Fibroblast of peridontal ligament (primary cell): ENCODE results near the gene ZNF581.

ENCODE experiments used
- DNase-seq: peaks from one replicate; pipeline ENCODE4 v3.0.0-alpha.2; 2010; ENCODE audit errors: extremely low read depth

The ZNF581 gene

DNA sequence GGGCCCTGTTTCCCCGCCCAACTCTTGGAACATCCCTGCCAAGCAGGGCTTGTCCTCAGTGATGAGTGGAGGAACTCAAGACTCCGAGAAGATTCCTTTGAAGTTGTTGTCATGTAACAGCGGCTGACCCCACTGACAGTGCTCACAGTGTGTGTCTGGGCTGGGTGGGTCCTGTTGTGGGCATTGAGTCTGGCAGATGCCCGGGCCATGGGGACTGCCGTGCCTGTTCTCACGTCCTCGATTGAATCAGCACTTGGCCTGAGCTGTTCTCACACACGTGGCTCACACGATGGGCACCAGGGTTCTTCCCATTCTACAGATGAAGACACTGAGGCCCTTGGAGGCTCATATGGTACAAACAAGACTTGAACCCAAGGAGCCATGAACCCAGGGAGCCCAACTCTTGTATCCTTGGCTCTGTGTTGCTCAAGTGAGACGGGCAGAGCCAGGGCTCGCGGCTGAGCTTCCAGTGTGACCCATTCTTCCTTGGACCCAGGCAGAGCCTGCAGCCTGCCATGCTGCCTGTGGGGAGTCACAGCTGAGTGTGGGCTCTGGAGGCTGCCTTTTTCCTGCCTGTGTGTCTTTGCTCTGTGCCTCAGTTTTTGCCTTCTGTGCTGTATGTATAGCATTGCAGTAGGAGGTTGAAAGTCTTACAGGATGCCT lies 23.0 kb downstream of the ZNF581 start:
- no peak for DNase-seq

DNA sequence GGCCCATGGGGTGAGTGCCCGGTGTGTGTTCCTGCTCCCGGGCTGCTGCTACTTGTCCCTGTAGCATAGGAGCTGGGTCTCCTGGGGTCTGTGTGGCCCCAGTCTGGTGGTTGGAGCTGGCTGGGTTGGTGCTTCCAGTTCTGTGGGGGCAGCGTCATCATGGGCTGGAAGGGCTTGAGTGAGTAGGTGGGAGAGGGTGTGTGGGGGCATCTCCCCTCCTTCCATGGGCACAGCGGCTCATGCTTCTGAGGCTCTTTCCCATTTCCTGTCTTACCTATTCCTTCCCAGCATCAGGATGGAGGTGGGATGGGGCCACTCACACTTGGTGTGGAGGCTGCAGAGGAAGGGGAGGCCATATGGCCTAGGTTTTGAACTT lies 23.5 kb downstream of the ZNF581 start:
- no peak for DNase-seq

DNA sequence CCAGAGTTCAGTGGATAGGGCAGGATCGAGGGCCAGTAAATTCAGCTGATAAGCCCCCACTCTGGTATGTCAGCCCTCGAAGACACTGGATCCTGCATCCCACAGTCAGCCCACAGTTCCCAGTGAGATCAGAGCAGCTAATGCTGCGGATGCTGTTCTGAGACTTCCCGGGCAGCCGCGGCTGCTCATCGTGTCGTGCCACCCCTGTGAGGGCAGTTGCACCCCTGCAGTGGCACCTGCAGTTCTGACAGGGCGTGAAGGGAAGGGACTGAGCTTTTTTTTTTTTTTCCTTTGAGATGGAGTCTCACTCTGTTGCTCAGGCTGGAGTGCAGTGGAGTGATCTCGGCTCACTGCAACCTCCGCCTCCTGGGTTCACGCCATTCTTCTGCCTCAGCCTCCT lies 24.1 kb downstream of the ZNF581 start:
- DNase-seq = no peak

DNA sequence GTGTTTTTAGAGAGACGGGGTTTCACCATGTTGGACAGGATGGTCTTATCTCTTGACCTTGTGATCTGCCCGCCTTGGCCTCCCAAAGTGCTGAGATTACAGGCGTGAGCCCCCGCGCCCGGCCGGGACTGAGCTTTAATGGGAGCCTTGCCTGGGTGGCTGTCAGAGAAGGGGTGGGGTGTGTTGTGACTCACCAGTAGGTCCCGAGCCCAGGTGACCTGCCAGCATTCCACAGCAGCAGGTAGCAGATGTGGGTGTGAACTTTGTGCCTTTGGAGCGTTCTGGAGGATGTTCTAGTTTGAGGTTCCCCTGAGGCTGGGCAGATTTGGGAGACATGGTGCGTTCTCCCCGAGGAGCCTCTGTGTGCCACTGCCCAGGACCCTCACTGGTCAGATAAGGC lies 24.5 kb downstream of the ZNF581 start:
- no peak for DNase-seq

DNA sequence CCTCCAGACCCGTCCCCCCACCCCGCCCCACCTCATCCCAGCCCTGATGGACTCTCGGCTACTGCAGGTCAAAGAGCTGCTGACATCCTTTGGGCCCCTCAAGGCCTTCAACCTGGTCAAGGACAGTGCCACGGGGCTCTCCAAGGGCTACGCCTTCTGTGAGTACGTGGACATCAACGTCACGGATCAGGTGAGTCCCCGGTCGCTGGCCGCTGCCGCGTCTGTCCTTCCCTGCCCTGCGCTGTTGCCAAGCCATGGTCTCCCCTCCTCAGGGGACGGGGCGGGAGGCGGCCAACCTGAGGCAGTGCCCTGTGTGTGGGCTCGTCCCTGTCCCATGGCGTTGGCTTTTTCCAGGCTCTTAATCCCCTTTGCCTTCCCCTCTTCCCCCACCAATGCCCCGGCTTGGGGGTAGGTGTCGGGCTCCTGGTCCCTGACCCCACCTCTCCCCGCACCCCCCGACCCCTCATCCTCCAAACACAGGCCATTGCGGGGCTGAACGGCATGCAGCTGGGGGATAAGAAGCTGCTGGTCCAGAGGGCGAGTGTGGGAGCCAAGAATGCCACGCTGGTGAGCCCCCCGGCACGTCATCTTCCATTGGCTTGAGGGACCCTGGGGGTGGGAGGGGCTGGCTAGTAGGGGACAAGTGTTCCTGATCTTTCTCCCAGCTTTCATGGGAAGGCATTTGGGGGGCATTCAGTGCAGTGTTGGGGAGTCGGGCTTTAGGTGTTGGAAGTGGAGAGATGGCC lies 25.3 kb downstream of the ZNF581 start:
- DNase-seq = no peak

DNA sequence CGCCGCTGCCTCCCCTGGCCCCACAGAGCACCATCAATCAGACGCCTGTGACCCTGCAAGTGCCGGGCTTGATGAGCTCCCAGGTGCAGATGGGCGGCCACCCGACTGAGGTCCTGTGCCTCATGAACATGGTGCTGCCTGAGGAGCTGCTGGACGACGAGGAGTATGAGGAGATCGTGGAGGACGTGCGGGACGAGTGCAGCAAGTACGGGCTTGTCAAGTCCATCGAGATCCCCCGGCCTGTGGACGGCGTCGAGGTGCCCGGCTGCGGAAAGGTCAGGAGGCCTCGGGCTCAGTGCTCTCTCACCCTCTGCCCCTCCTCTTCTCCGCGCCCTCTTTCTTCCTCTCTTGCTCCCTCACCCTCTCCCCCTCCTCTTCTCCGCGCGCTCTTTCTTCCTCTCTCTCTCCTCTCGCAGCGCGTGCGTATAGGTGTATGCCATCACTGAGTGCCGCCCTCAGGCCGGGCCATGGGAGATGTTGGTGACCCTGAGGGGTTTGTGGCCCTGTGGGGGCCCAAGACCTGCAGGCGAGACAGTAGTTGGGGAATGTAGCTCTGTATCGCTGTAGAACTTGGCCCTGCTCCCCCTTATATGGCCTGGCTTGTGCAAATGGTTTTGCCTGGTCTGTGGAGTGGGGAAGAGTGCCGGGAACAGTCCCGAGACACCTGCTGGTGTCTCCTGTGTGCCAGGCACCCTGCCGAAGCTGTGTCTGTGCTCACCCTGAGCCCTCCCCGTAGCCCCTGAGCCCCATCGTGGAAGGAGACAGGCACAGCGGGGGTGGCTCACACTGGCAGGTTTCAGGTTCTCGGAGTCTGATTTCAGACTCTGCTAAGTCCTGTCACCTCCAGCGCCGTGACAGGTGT lies 26.2 kb downstream of the ZNF581 start:
- no peak for DNase-seq

DNA sequence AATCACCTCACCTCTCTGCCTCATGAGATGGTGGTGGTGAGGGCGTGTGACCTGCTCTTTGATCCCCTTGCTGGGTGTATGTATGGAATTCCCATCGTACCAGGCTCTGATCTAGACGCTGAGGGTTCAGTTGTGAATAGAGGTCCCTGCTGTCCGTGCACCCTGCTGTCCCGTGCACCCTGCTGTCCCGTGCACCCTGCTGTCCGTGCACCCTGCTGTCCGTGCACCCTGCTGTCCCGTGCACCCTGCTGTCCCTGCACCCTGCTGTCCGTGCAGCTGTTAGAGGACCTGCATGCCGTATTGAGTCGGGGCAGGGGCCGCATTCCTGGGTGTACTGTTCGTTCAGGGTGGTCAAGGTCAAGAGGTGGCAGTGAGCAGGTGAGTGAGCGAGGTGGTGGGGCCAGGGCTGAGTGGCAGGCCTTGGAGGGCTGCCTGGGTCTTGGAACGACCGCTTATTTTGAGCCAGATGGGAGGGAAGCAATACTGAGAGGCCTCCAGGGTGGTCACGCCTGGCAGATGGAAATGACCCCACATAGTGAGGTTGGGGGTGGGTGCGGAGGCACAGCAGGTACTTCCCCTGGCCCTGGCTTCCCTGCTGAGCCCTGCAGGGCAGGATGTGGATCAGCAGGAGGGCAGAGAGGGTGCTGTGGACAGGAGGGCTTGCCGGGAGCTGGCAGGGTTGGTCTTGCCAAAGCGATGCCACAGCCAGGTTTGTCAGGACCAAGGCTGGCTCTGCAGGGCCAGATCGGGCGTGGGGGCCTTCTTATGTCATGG lies 27.0 kb downstream of the ZNF581 start:
- DNase-seq = no peak

DNA sequence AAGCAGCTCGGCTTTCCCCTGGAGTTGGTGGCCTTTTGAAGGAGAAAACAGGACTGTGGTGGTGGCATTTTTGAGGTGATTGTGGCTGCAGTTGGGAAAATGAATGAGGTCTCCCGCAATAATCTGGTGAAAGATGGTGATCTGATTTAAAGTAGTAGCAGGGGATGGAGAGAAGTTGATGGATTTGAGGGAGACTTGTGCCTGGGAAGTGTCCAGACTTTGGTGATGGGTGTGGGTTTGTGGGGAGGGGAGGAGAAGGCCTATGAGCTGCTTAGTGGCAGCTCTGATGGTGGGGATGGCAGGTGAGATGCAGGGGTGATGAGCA lies 27.6 kb downstream of the ZNF581 start:
- DNase-seq = no peak

DNA sequence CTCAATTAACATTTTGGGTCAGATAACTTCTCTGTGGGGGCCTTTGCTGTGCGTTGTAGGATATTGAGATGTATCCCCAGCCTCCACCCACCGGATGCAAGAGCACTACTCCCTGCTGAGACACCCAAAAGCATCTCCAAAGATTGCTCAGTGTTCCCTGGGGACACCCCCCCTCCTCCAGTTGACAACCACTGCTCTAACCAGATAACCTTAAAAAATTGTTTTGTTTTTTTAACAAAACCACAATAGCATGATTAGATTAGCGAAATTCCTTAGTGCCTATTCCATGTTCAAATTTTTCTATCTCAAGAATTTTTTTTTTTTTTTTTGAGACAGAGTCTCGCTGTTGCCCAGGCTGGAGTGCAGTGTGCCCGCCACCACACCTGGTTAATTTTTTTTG lies 29.0 kb downstream of the ZNF581 start:
- DNase-seq = no peak

DNA sequence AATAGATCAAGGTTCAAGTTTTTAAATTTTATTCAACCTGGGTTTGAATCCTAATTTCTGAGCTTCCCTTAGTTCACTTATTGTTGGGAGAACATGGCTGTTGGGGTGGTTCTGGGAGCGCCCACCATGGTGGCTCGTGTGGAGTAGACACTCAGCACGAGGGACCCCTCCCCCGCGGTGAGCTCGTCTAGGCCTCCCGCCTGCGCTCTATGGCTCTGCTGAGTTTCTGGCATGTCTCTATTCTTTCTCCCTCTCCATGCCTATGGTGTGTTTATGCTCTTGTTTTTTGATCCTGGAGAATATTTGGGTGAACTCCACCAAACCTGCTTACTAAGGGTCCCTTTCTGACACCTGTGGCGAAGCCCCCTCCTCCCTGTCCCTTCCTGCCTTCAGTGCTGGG lies 30.0 kb downstream of the ZNF581 start:
- no peak for DNase-seq

DNA sequence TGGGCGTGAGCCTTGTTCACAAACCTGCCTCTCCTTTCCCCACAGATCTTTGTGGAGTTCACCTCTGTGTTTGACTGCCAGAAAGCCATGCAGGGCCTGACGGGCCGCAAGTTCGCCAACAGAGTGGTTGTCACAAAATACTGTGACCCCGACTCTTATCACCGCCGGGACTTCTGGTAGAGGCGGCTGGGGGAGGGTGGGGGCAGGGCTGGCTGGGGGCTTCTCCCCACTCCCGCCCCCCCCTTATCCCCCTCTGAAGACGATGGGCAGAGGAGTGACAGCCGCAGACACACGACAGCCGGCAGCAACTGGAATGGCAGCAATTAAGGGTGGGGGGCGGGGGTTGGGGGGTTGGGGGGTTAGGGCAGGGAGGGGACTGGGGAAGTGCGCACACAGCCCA lies 30.4 kb downstream of the ZNF581 start:
- no peak for DNase-seq

DNA sequence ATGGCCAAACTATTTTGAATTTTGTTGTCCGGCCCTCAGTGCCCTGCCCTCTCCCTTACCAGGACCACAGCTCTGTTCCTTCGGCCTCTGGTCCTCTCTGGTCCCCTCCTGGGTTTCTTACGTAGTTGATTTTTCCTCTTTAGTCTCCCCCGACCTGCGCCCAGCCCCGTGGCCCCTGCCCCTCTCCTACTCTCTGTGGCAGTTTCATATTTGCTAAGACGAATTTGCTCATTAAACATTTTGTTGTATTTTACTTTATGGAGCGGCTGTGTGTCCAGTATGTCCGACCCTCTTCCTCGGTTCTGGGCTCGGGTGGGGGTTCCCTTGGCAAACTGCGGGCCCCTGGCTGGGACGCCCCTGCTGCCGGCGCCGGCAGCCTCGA lies 31.0 kb downstream of the ZNF581 start:
- no peak for DNase-seq

DNA sequence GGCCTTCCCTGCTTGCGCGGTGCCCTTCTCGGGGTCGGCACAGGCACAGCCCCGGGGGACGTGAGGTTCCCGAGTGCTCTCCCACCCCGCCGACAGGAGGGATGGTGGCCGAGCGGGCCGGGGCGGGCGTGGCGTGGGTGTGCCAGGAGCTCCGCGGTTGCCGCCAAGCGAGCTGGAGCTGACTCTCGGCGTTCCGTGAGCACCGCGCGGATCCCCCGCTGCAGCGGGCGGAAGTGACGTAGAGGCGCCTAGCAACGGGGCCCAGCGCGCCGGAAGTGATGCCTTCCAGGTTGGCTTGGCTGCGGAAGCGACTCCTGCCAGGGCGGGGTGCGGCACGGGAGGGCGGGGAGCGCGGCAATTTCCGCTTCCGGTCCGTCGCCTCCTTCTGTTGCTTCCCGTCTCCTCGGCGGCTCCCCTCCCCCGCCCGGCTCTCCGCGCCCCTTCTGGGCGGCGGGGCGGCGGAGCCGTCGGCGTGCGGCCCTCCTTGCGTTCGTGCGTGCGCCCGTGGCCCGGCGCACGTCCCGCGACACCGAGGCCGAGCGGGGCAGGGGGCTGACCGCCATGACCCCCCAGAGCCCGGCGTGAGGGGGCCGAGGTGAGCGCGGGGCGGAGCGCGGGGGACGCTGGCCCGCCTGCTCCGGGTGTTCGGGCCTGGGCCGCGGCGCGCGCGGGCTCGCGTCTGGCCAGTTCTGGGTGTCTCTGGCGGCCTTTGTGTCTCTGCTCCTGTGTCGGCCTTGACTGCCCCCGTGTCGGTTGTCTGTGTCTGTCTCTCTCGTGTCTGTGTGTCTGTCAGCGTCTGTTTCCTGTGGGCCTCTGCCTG lies 31.6 kb downstream of the ZNF581 start, which contains the start of gene EPN1:
Gene EPN1, plus strand, starts transcription at position 386 of the 820 bp plus-strand sequence. CDS start 3,402 bp downstream, outside the sequence.
- DNase-seq = peak; percentile 92

DNA sequence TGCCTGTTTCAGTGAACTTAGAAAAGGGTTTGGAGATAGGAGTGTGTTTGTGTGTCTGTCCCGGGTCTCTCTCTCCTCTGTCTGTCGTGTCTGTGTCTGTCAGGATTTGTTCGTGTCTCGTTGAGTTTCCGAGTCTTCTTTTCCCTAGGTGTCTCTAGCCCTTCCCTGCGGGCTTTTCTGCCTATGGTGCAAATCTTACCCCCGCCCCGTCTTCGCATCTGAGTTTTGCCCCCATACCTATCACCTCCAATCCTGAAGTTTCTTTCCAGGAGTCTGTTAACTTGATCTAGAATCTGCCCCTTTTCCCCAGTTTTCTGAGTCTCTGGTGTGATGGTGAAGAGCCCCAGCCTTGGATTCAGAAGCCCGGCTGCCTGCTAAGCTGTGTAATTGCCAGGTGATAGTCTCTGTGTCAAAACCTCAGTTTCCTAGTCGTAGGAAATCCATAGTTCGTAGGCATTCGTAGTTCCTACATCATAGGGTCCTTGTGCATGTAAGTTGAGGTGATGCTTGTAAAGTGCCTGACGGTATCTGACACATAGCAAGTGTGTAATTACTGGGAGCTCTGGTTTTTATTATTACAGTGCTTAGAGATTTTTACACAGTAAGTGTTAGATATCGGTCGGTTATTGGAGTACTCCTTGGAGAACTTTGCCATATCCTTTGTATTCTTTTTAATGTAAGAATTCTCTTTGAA lies 32.4 kb downstream of the ZNF581 start:
- DNase-seq = no peak

DNA sequence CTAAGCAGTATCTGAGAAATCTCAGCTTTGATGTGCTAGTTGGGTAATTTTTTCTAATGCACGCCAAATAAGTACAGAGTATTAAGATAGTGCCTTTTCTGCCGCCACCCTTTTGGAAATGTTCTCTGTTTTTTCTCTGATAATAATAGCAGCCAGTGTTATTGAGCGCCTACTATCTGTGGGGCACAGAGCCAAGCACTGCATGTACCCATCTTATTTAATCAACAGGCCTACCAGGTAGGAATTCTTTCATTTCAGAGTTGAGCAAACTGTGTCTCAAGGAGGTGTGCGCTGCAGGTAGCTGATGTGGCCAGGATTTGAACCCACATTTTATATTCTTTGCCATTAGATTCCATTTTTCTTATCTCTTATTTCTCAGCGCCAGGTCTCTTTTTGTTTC lies 32.9 kb downstream of the ZNF581 start:
- DNase-seq = no peak

DNA sequence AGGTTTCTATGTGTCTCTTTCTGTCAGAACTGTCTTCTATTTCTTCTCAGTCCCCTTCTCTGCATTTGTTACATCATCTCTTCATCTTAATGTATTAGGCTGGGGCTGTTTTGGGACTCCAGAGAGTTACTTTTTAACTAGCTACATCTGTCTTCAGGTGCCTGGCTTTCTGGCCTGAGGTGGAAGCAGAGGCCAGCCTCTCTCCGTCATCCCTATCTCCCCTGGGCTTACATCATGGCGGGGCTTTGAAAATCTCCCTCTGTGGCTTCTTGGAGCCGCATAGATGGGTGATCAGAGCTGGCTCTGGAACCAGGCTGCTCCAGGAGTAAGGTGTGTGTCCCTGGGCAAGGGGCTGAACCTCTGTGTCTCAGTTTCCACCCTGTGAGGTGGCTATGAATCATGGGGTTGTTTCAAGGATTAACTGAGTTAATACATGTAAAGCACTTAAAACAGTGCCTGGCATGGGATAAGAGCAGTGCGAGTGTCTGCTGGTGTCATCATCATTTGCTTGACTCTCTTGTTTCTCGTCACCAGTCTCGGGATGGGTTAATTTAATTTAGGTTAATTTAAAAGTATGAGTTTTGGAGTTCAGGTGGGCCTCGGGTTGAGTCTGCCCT lies 33.5 kb downstream of the ZNF581 start:
- DNase-seq = no peak

DNA sequence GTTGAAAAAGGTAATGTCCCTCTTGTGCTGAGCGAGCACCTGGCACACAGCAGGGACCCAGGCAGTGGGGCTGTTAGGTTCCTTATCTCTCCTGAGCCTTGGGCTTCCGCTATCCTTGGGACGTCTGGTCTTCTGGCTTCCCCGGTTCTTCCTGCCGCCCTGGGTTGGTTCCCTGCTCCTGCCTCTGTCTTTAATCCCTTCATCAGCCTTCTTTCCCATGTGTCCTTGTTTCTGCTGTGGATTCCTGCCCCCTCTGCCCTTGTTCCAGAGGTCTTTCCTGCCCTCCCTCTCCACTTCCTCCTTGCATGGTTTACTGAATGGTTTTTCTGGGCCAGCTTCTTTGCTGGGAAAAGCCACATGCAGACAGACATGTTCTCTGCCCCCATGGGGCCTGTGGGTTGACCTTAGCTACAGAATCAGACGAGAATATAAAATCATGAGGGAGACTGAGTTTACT lies 34.2 kb downstream of the ZNF581 start:
- DNase-seq = no peak

DNA sequence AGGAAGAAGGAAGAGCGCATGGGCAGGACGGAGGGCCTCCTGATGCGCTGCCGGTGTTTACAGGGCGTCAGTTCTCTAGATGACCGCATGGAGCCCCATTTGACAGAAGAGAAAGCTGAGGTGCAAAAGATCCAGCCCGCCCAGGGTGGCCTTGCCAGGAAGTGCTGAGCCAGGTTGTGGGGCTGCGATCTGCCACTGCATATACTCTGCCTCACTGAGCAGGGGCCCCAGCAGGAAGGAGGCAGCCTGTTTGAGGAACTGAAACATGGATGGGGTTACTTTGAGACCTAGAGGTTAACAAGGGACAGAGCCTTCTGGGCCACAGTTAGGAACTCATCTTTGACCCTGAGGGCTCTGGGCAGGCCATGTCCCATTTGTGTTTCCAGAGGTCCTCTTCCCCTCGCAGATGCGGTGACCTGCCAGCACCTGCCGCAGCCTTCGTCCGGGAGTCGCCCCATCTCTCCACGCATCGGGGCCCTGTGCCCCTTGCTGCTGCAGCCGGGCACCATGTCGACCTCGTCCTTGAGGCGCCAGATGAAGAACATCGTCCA lies 34.7 kb downstream of the ZNF581 start:
- no peak for DNase-seq

DNA sequence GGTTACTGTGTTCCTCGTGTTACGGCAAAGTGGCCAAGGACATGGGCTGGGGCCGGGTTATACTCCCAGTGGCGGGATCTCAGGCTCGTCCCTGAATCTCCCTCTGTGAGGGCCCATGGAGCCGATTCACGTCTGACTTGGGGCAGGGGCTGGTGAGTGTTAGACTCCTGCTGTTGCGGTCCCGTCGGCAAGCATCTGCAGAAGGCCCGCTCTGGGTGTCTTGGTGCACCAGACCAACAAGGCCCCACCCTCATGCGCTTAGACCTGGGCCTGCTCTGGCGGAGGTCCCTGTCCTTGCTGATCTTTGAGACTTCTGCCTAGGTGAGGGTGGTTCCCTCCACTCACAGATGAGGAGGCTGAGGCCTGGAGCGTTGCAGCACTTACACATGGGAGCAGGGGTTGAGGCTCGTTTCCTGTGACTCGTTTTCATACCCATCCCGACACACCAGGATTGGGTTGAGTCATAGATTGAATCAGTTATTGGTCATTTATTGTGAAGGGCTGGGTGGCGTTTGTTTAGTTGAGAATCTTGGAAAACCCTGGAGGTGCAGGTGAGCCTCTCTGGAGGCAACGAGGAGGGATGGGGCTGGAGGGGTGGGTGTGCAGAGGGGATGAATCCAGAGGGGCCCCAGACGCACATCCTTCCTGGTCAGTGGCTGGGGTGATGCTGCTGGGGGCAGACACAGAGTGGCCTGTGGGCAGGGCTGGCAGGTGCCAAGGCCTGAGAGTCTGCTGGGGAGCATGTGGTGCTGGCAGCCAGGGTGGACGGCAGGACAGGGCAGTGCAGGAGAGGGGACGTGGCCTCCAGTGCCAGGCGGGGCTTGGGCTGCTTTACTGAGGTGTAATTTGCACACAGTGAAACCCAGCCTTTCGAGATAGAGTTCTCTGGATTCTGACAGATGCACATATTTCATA lies 36.2 kb downstream of the ZNF581 start:
- no peak for DNase-seq
